ENCODE results near the gene SORCS2.
A peak's percentile ranks its signal among the peaks of the same experiment; 100 is the strongest.

SORCS2 gene

GRCh38 chr4:7760228-7760627 is 567.9 kb downstream of the SORCS2 start:
- ATAC-seq (no peak), DNase-seq (ENCODE audit: low spot score in 2 of 2) (no peak)
- Mint-ChIP-seq H3K27ac (peak overlapping the region; percentile 97), H3K36me3 (peaks cover 17% of the 10 kb centered on the region), H3K4me1 (peaks cover 23% of the 10 kb centered on the region), H3K9me3 (no peaks in the 10 kb centered on the region), H3K4me3 (peak overlapping the region; percentile 74)

- ATAC-seq, result no peak
- no peak overlapping the region for H3K4me3 Mint-ChIP-seq
Measured at GRCh38 chr4:7760706-7761105, 568.4 kb downstream of the SORCS2 start.

GRCh38 chr4:7761312-7761711 is 569.0 kb downstream of the SORCS2 start:
- no peak overlapping the region for H3K27ac Mint-ChIP-seq
- no peak overlapping the region for H3K4me3 Mint-ChIP-seq
- H3K9me3 Mint-ChIP-seq, result no peaks in the 10 kb centered on the region
- DNase-seq (ENCODE audit: low spot score in 2 of 2), result no peak
- ATAC-seq, result no peak
- peaks cover 28% of the 10 kb centered on the region for H3K4me1 Mint-ChIP-seq
- H3K36me3 Mint-ChIP-seq, result peaks cover 19% of the 10 kb centered on the region

More at GRCh38 chr4:7760706-7761105, 568.4 kb downstream of the SORCS2 start:
- peaks cover 19% of the 10 kb centered on the region for H3K36me3 Mint-ChIP-seq
- H3K9me3 Mint-ChIP-seq, result no peaks in the 10 kb centered on the region
- H3K27ac Mint-ChIP-seq, result no peak overlapping the region
- DNase-seq (ENCODE audit: low spot score in 2 of 2), result no peak
- peaks cover 28% of the 10 kb centered on the region for H3K4me1 Mint-ChIP-seq

GRCh38 chr4:7761720-7762119 is 569.4 kb downstream of the SORCS2 start:
- H3K36me3 Mint-ChIP-seq, result peaks cover 19% of the 10 kb centered on the region
- DNase-seq (ENCODE audit: low spot score in 2 of 2), result peak; percentile 11 to 68
- H3K4me3 Mint-ChIP-seq, result no peak overlapping the region
- no peak overlapping the region for H3K27ac Mint-ChIP-seq
- H3K9me3 Mint-ChIP-seq, result no peaks in the 10 kb centered on the region
- peaks cover 28% of the 10 kb centered on the region for H3K4me1 Mint-ChIP-seq
- peak; percentile 55 for ATAC-seq

GRCh38 chr4:7762376-7763030 is 570.2 kb downstream of the SORCS2 start:
- Mint-ChIP-seq H3K36me3 (peaks cover 19% of the 10 kb centered on the region), H3K4me1 (peaks cover 28% of the 10 kb centered on the region), H3K4me3 (no peak overlapping the region), H3K9me3 (no peaks in the 10 kb centered on the region), H3K27ac (no peak overlapping the region)
- ATAC-seq (no peak), DNase-seq (ENCODE audit: low spot score in 2 of 2) (no peak)

- Mint-ChIP-seq H3K27ac (no peak overlapping the region), H3K9me3 (no peaks in the 10 kb centered on the region), H3K36me3 (peaks cover 23% of the 10 kb centered on the region), H3K4me1 (peaks cover 28% of the 10 kb centered on the region), H3K4me3 (no peak overlapping the region)
- DNase-seq (ENCODE audit: low spot score in 2 of 2), result no peak
- no peak for ATAC-seq
Measured at GRCh38 chr4:7763106-7763505, 570.8 kb downstream of the SORCS2 start.

- DNase-seq (ENCODE audit: low spot score in 2 of 2), result no peak
- no peak for ATAC-seq
- no peak overlapping the region for H3K27ac Mint-ChIP-seq
- H3K4me1 Mint-ChIP-seq, result peaks cover 22% of the 10 kb centered on the region
- H3K9me3 Mint-ChIP-seq, result no peaks in the 10 kb centered on the region
- peaks cover 30% of the 10 kb centered on the region for H3K36me3 Mint-ChIP-seq
- H3K4me3 Mint-ChIP-seq, result no peak overlapping the region
Measured at GRCh38 chr4:7763788-7764187, 571.5 kb downstream of the SORCS2 start.

- no peak for ATAC-seq
Measured at GRCh38 chr4:7764466-7764865, 572.1 kb downstream of the SORCS2 start.

GRCh38 chr4:7765666-7766065 is 573.3 kb downstream of the SORCS2 start:
- Mint-ChIP-seq H3K4me3 (no peak overlapping the region), H3K9me3 (no peaks in the 10 kb centered on the region), H3K27ac (no peak overlapping the region), H3K36me3 (peaks cover 43% of the 10 kb centered on the region), H3K4me1 (peaks cover 20% of the 10 kb centered on the region)
- DNase-seq (ENCODE audit: low spot score in 2 of 2), result no peak
- ATAC-seq, result no peak

More at GRCh38 chr4:7764466-7764865, 572.1 kb downstream of the SORCS2 start:
- Mint-ChIP-seq H3K4me1 (peaks cover 17% of the 10 kb centered on the region), H3K27ac (no peak overlapping the region), H3K9me3 (no peaks in the 10 kb centered on the region), H3K36me3 (peaks cover 37% of the 10 kb centered on the region), H3K4me3 (no peak overlapping the region)
- DNase-seq (ENCODE audit: low spot score in 2 of 2), result no peak

GRCh38 chr4:7766086-7766485 is 573.7 kb downstream of the SORCS2 start:
- H3K27ac Mint-ChIP-seq, result no peak overlapping the region
- ATAC-seq (no peak), DNase-seq (ENCODE audit: low spot score in 2 of 2) (no peak)
- H3K4me3 Mint-ChIP-seq, result no peak overlapping the region
- peaks cover 43% of the 10 kb centered on the region for H3K36me3 Mint-ChIP-seq
- H3K9me3 Mint-ChIP-seq, result no peaks in the 10 kb centered on the region
- peaks cover 24% of the 10 kb centered on the region for H3K4me1 Mint-ChIP-seq

GRCh38 chr4:7766661-7767345 is 574.5 kb downstream of the SORCS2 start:
- no peak overlapping the region for H3K4me3 Mint-ChIP-seq
- DNase-seq (ENCODE audit: low spot score in 2 of 2), result no peak
- H3K27ac Mint-ChIP-seq, result no peak overlapping the region
- H3K36me3 Mint-ChIP-seq, result peaks cover 46% of the 10 kb centered on the region
- H3K9me3 Mint-ChIP-seq, result no peaks in the 10 kb centered on the region
- peaks cover 31% of the 10 kb centered on the region for H3K4me1 Mint-ChIP-seq
- ATAC-seq, result no peak

GRCh38 chr4:7767526-7767925 is 575.2 kb downstream of the SORCS2 start:
- ATAC-seq (no peak), DNase-seq (ENCODE audit: low spot score in 2 of 2) (no peak)
- Mint-ChIP-seq H3K4me3 (no peak overlapping the region), H3K4me1 (peaks cover 35% of the 10 kb centered on the region), H3K36me3 (peaks cover 53% of the 10 kb centered on the region), H3K27ac (peak overlapping the region; percentile 48), H3K9me3 (no peaks in the 10 kb centered on the region)

GRCh38 chr4:7767966-7768365 is 575.6 kb downstream of the SORCS2 start:
- Mint-ChIP-seq H3K27ac (peak overlapping the region; percentile 48), H3K36me3 (peaks cover 57% of the 10 kb centered on the region), H3K4me3 (no peak overlapping the region), H3K9me3 (no peaks in the 10 kb centered on the region), H3K4me1 (peaks cover 37% of the 10 kb centered on the region)
- no peak for ATAC-seq
- no peak for DNase-seq (ENCODE audit: low spot score in 2 of 2)

GRCh38 chr4:7768736-7769135 is 576.4 kb downstream of the SORCS2 start:
- H3K9me3 Mint-ChIP-seq, result no peaks in the 10 kb centered on the region
- H3K4me1 Mint-ChIP-seq, result peaks cover 41% of the 10 kb centered on the region
- no peak for ATAC-seq
- no peak for DNase-seq (ENCODE audit: low spot score in 2 of 2)
- H3K4me3 Mint-ChIP-seq, result no peak overlapping the region
- peaks cover 58% of the 10 kb centered on the region for H3K36me3 Mint-ChIP-seq
- peak overlapping the region; percentile 40 for H3K27ac Mint-ChIP-seq

GRCh38 chr4:7769396-7770223 is 577.3 kb downstream of the SORCS2 start:
- no peak for ATAC-seq
- Mint-ChIP-seq H3K4me1 (peaks cover 41% of the 10 kb centered on the region), H3K9me3 (no peaks in the 10 kb centered on the region), H3K4me3 (no peak overlapping the region), H3K27ac (peak overlapping the region; percentile 41), H3K36me3 (peaks cover 59% of the 10 kb centered on the region)
- DNase-seq (ENCODE audit: low spot score in 2 of 2), result no peak
